ENCODE measurements around the gene GRID2. TPM values are rescaled to one million over a fixed set of nuclear protein-coding genes. Genes with fewer than 3 reads are reported as not detected.

Gene GRID2
- total RNA-seq, 1 donor from 2014 or later = 1.4 TPM

GRCh38 chr4:92969650-92970379 is 666.0 kb downstream of the GRID2 start:
- no peak for DNase-seq

GRCh38 chr4:92970996-92971395 is 667.2 kb downstream of the GRID2 start:
- no peak for DNase-seq

- DNase-seq = no peak
Observed at GRCh38 chr4:92988301-92988700, 684.5 kb downstream of the GRID2 start.

GRCh38 chr4:92992758-92993157 is 689.0 kb downstream of the GRID2 start:
- no peak for DNase-seq

- no peak for DNase-seq
Observed at GRCh38 chr4:92994727-92995126, 691.0 kb downstream of the GRID2 start.

GRCh38 chr4:92996533-92996932 is 692.8 kb downstream of the GRID2 start:
- DNase-seq = no peak

GRCh38 chr4:93000910-93001309 is 697.1 kb downstream of the GRID2 start:
- no peak for DNase-seq

GRCh38 chr4:93002240-93002639 is 698.5 kb downstream of the GRID2 start:
- DNase-seq = no peak

GRCh38 chr4:93016350-93016749 is 712.6 kb downstream of the GRID2 start:
- no peak for DNase-seq

GRCh38 chr4:93018243-93018642 is 714.5 kb downstream of the GRID2 start:
- DNase-seq = no peak

- DNase-seq = no peak
Observed at GRCh38 chr4:93018806-93019205, 715.0 kb downstream of the GRID2 start.

- DNase-seq = no peak
Observed at GRCh38 chr4:93029769-93030168, 726.0 kb downstream of the GRID2 start.

- DNase-seq = no peak
Observed at GRCh38 chr4:93030670-93031069, 726.9 kb downstream of the GRID2 start.

- DNase-seq = no peak
Observed at GRCh38 chr4:93031431-93032098, 727.8 kb downstream of the GRID2 start.

GRCh38 chr4:93042746-93043145 is 739.0 kb downstream of the GRID2 start:
- no peak for DNase-seq

- no peak for DNase-seq
Observed at GRCh38 chr4:93053140-93053539, 749.4 kb downstream of the GRID2 start.

GRCh38 chr4:93061826-93062225 is 758.1 kb downstream of the GRID2 start:
- DNase-seq = no peak

- DNase-seq = no peak
Observed at GRCh38 chr4:93063325-93063724, 759.6 kb downstream of the GRID2 start.

GRCh38 chr4:93065790-93066189 is 762.0 kb downstream of the GRID2 start:
- DNase-seq = no peak

GRCh38 chr4:93066749-93067148 is 763.0 kb downstream of the GRID2 start:
- DNase-seq = no peak

GRCh38 chr4:93072292-93072691 is 768.5 kb downstream of the GRID2 start:
- DNase-seq = no peak

- no peak for DNase-seq
Observed at GRCh38 chr4:93080316-93080715, 776.5 kb downstream of the GRID2 start.

- no peak for DNase-seq
Observed at GRCh38 chr4:93084599-93085305, 781.0 kb downstream of the GRID2 start.
